Colonic mucosa (tissue), 4 donors: ENCODE data around the gene CIDEA. TPM values are rescaled to one million over a fixed set of nuclear protein-coding genes. Genes with fewer than 3 reads are reported as not detected.

Source experiments
- DNase-seq: peaks from one replicate; pipeline ENCODE4 v3.0.0-alpha.2; 2020
- H3K27ac ChIP-seq: fragments of 200-600 bp; one replicate; pipeline ENCODE4 v1.8.0; 2021
- H3K27me3 ChIP-seq: fragments of 200-600 bp; one replicate; pipeline ENCODE4 v1.8.0; 2021
- H3K36me3 ChIP-seq: fragments of 200-600 bp; one replicate; pipeline ENCODE4 v1.8.0; 2021
- H3K4me1 ChIP-seq: fragments of 200-600 bp; one replicate; pipeline ENCODE4 v1.8.0; 2021; ENCODE audit warnings: mild to moderate bottlenecking
- H3K4me3 ChIP-seq: fragments of 200-600 bp; one replicate; pipeline ENCODE4 v1.8.0; 2021
- H3K9ac ChIP-seq, 2 donors: one replicate each; pipeline ENCODE4 v1.7.0; 2013; ENCODE audit warnings: control low read depth in 2 of 2, low read depth in 2 of 2, low read length in 2 of 2
- H3K9me3 ChIP-seq: fragments of 200-600 bp; one replicate; pipeline ENCODE4 v1.8.0; 2021
- intact Hi-C: fragments of 100-400 bp; cut with DNase I; formaldehyde crosslinking; loops from one replicate; pipeline ENCODE4 v1.14.1; 2022
- total RNA-seq, 2 donors: library from RNA; stranded (reverse); fragmentation: NEBNext Ultra II Directional in 1 of 2; extraction: Animal tissue kit (Norgen Biotek cat#: 25700) in 1 of 2; gene quantifications; one replicate each; pipeline ENCODE4 v1.2.1, GENCODE V29; 2021
- TF ChIP-seq, protein P1 (sequence below): fragments of 200-600 bp; IDR thresholded peaks from one replicate; pipeline ENCODE4 v1.8.0; 2022; ENCODE audit warnings: antibody characterized with exemption, mild to moderate bottlenecking
- donor health status: healthy.
- donor health status: DM: no; HTN: no; CAD: no.
- donor health status: DM: no; HTN: no; CAD: no.

The CIDEA gene
- total RNA-seq, 2 donors from 2014 or later = not detected

DNA sequence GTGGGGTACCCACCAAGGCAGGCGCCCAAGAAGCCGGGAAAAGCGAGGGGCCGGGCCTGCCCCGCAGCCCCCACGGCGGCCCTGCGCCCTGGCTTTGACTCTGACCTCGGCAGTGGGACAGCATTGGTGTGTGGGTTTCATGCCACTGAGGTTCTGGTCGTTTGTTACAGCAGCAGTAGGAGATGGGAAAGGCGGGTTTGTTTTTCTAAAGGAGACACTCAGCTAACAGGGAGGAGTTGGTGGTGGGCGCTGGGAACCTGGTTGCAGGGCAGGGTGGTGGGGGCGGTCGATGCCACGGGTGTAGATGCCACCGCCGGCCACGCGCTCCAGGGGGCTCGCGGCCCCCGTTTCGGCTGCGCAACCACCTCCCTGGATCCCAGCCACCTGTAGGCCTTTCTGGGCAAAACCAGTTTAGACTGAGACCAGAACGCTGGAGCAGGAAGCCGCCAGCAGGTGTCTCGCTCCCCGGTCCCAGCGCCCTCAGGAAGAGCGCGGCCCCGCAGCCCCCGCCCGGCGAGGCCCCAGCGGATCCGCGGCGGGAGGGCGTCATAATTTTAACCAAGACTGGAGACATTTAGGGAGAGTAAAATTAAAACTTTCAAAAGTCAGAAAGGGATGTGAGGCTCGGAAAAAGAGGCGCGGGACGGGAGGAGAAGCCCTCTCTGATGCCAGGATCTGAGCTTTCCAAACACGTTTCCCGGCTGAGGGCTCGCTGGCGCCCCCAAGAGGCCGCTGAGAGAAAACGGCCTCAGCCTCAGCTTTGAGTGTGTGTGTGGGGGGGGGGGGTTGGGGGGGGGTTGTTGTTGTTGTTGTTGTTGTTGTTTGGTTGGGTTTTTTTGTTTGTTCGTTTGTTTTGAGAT lies 17.4 kb downstream of the CIDEA start:
- peak; percentile 81 for DNase-seq
- Histone ChIP-seq H3K4me3 (peak overlapping the region; percentile 35), H3K9me3 (no peaks in the 10 kb centered on the region), H3K4me1 (no peaks in the 10 kb centered on the region), H3K27me3 (no peaks in the 10 kb centered on the region), H3K27ac (peak overlapping the region; percentile 36), H3K36me3 (no peaks in the 10 kb centered on the region), H3K9ac (peak overlapping the region in 1 of 2 donors; percentile 55)
- TF ChIP-seq, protein P1, sequence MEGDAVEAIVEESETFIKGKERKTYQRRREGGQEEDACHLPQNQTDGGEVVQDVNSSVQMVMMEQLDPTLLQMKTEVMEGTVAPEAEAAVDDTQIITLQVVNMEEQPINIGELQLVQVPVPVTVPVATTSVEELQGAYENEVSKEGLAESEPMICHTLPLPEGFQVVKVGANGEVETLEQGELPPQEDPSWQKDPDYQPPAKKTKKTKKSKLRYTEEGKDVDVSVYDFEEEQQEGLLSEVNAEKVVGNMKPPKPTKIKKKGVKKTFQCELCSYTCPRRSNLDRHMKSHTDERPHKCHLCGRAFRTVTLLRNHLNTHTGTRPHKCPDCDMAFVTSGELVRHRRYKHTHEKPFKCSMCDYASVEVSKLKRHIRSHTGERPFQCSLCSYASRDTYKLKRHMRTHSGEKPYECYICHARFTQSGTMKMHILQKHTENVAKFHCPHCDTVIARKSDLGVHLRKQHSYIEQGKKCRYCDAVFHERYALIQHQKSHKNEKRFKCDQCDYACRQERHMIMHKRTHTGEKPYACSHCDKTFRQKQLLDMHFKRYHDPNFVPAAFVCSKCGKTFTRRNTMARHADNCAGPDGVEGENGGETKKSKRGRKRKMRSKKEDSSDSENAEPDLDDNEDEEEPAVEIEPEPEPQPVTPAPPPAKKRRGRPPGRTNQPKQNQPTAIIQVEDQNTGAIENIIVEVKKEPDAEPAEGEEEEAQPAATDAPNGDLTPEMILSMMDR = peak; percentile 52
- intact Hi-C loops = no loop called here

DNA sequence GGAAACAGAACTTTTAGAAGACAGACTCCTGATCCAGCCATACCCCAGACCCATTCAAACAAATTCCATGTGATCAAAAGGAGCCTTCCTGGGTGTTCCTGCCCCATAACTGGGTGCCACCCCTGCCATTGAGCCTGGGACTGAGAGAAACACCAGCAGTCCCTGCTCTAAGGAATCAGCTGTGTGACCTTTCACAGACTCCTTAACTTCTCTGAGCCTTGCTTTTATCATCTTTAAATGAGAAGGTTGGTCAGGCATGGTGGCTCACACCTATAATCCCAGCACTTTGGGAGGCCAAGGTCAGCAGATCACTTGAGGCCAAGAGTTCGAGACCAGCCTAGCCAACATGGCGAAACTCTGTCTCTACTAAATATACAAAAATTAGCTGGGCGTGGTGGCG lies 20.6 kb downstream of the CIDEA start:
- H3K36me3 ChIP-seq = no peaks in the 10 kb centered on the region
- intact Hi-C loops = no loop called here
- H3K27ac ChIP-seq = no peak overlapping the region
- TF ChIP-seq, protein P1 = no peak
- no peak for DNase-seq
- H3K4me1 ChIP-seq = no peaks in the 10 kb centered on the region
- H3K9me3 ChIP-seq = no peaks in the 10 kb centered on the region
- no peak overlapping the region for H3K9ac ChIP-seq
- no peak overlapping the region for H3K4me3 ChIP-seq
- no peaks in the 10 kb centered on the region for H3K27me3 ChIP-seq

DNA sequence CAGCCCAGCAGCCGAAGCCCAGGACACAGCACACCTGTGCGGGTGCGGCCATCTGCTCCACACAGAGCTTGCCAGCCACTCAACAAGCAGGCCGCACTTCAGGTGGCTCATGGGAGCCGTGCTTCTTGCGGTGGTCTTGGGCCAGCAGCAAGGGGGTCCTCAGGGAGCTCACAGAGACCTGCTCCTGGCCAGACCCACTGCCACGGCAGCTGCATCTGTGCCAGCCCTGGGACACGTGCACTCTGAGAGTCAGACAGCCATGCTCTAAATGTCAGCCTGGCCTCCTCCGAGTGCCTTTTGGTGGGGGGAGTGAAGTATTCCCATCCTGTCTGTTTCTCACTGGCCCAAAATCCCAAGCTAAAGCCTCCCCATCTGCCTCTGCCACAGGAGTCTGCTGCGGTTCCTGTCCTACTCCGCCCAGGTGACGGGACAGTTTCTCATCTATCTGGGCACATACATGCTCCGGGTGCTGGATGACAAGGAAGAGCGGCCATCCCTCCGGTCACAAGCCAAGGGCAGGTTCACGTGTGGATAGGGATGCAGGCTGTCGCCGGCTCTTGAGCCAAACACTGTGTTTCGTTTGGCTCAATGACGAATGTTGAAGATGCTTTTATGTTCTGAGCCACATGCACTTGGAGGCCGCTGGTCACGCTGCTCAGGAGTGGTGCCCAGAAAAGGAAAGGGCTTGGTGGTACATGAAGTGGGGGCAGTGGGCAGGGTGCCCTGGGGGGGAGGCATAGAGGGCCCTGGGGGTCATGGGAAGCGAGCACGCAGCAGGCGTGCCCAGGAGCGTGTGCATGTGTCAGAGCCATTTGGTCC lies 22.8 kb downstream of the CIDEA start:
- Histone ChIP-seq H3K4me1 (no peaks in the 10 kb centered on the region), H3K27me3 (no peaks in the 10 kb centered on the region), H3K36me3 (no peaks in the 10 kb centered on the region), H3K9me3 (no peaks in the 10 kb centered on the region), H3K4me3 (no peak overlapping the region), H3K9ac (no peak overlapping the region), H3K27ac (no peak overlapping the region)
- TF ChIP-seq, protein P1 = no peak
- intact Hi-C loops = no loop called here
- no peak for DNase-seq

DNA sequence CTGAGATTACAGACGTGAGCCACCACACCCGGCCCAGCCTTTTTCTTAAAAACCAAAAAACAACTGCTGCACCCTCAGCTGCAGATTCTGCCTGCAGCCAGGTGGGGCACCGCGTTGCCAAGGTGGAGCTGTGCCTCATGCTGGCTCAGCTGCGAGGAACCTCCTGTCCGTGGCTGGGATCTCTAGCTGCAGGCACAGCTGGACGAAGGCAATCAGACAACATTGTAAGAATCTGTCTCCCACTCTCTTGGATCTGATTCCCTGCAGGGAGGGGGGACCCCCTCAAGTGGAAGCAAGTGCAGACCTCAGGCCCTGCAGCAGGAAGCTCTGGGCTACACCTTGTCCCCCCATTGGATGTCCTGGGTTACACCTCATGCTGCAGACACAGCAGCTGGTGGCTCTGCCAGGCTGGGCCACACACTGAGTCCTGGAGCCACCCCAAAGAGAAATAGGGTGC lies 24.1 kb downstream of the CIDEA start:
- H3K36me3 ChIP-seq = no peaks in the 10 kb centered on the region
- peak overlapping the region; percentile 91 for H3K27ac ChIP-seq
- H3K9ac ChIP-seq = peak overlapping the region in 1 of 2 donors; percentile 67
- H3K4me3 ChIP-seq = no peak overlapping the region
- TF ChIP-seq, protein P1 = no peak
- H3K27me3 ChIP-seq = no peaks in the 10 kb centered on the region
- intact Hi-C loops = no loop called here
- H3K4me1 ChIP-seq = no peaks in the 10 kb centered on the region
- DNase-seq = no peak
- no peaks in the 10 kb centered on the region for H3K9me3 ChIP-seq
